ENCODE measurements around the gene KIF16B.
"Not testable (repeated sequence)": the region's sequence is repeated elsewhere in the genome, so short reads cannot be mapped to it uniquely, and the experiment has no call there.

KIF16B gene

DNA sequence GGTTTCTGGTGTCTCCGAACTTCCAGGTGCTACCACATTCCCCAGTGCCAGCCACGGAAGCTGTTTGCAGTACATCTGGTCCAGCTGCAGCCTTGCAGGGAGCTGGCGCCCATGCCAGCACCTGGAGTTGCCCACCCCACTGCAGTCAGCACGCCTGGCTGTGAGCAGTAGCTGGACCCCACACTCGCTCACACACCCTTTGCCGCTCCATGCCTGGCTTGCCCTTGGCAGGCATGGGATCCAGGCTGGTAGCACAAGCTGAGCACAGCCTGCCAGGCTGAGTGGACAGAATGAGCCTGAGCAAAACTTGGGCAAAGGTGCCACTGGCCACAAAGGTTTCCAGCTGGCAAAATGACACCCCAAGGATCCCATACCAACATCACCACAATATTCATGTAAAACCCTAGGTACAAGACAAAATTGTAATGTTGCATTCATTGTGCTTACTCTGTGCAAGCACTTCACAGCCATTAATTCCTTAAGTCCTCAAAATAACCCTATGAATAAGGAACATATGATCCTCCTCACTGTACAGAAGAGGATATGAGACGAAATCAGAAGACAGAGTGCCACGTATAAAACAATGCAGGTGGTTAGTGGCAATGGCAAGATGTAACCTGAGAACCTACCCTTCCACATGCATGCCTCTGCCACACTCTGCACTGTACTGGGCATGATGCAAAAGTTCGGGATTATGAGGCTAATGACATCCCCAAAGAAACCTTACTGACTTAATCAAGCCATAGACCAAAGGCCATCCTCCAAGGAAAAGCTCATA lies 18.3 kb downstream of the KIF16B start:
- ATAC-seq: no peak

DNA sequence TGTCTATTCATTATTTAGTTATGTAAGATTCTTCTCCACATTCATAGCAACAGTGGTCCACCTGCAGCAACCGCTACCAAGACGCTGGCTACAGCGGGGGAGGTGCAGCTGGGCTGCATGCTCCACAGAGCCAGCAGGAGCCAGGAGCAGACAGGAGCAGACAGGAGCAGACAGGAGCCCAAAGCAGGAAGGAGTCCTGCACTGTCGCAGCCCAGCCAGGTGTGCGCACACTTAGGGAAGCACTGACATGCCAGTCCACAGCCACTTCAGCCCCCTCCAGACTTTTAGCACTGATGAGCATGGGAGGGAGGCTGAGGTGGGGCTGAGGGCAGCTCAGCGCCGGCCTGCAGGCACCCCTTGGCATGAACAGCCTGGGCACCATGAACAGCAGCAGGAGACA lies 19.6 kb downstream of the KIF16B start:
- ATAC-seq: no peak

DNA sequence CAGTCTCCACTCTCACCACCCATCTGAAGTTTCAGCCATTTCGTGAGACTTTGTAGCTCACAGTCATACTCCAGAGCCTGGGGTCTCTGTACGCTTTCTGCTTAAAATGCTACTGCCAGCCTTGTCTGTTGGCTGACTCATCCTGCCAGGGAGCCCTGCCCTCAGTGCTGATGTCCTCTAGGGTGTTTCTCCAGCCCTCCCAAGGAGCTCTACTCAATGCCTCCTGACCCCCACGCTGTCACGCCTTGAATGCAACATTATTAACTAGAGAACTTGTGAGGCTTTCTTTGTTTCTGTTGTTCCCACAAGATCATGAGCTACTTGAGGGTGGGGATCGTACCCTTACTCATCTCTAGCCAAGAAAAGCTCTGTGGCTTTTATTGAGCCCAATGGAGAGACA lies 20.1 kb downstream of the KIF16B start:
- ATAC-seq: no peak

DNA sequence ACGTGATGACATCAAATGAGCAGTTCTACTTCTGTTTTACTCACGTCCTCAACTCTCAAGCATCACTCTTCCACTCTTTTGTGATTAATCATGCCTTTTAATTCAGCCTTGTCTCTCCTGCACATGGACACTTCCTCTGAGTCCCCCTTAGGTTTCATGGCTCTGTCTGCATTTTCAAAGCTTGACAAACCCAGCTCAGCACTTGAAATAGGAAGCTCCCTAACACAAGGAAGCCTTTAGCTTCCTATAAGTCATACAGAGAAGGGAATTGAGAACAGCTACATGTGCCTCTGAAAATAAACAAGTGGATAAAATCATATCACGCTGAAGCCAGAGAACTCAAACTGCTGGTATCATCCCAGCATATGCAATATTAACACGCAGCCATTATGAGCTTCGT lies 21.2 kb downstream of the KIF16B start:
- no peak for ATAC-seq

DNA sequence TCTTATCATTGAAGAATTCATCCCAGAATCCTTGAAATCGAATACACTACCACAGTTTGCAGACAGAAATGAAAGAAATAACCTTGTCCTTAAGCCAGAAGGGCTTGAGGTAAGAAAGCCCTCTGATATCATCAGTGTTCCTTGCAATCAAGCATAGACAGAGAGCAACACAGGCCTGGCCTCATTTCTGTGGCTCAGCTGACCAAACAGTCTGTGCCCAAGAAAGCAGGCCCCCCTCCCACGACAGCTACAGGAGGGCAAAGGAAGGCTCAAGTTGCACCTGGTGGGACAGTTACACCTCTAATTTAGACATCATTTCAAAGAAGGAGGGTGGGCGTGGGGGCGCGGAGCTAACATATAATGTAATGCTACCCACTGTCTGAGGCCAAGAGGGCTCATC lies 21.6 kb downstream of the KIF16B start:
- no peak for ATAC-seq

DNA sequence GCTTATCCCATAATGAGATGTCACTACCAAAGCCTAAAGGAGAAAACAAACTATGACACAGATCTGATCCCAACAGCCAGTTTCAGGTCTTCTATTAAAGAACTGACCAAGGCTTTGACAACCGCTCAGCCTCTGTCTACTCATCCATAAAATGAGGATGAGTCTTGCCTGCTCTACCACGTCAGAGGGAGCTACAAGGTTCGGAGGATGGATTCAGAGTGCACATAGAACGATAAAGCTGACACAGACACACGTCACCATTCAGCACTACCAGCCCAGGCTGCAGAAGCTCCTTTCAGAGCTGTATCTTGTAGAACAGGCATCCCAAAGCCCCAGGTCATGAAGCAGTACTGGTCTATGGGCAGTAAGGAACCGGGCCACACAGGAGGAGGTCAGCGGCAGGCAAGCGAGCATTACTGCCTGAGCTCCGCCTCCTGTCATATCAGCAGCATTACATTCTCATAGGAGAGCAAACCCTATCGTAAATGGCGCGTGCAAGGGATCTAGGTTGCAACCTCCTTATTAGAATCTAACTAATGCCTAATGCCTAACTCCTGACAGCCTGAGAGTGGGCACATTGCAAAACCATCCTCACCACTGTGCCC lies 25.1 kb downstream of the KIF16B start:
- no peak for ATAC-seq

DNA sequence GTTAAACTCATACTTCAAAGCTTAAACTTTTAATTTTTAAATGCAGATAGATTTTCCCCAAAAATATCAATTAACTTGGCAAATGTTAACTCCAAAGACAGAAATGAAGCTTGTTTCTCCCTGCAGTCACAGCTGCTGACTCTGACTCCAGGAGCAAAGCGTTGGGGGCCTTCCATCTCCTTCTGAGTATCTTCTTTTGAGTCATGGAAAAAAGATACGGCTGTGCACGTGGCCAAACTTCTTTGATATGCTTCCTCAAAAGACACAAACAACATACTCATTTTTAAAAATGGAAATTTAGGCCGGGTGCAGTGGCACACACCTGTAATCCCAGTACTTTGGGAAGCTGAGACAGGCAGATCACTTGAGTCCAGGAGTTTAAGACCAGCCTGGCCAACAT lies 28.3 kb downstream of the KIF16B start:
- ATAC-seq: no peak

DNA sequence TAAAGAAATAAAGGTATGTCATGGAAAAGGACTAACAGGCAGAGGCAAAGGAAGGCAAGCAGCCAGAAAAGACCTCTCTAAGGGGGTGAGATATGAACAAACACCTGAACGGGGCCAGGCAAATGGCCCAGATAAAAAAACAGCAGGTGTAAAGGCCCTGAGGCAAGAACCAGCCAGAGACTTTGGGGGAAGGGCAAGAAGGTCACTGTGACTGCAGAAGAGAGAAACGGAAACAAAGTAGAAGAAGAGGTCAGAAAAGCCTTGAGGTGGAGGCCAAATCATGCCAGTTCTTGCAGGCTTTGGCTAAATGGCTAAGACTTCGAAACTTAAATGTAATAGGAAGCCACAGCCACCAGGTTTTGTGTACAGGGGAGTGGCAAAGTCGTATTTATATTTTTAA lies 30.8 kb downstream of the KIF16B start:
- ATAC-seq: no peak

DNA sequence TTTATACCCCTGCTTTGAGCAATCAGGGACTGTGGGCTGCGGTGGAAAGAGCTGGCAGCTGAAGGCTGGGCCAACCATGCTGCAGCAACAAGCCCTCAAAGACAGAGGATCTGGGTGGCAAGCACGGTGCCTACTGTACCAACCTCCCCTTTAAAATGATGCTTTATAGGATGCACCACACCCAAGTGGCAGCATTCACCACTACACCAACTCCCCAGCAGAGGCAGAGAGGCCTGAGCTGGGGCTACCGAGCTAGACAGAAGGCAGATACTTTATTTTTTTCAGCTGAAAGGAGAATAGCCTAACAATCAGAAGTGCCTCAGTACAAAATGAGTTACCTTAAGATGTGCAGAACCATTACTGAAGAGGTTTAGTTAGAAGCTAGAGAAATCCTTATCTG lies 31.4 kb downstream of the KIF16B start:
- ATAC-seq: no peak

DNA sequence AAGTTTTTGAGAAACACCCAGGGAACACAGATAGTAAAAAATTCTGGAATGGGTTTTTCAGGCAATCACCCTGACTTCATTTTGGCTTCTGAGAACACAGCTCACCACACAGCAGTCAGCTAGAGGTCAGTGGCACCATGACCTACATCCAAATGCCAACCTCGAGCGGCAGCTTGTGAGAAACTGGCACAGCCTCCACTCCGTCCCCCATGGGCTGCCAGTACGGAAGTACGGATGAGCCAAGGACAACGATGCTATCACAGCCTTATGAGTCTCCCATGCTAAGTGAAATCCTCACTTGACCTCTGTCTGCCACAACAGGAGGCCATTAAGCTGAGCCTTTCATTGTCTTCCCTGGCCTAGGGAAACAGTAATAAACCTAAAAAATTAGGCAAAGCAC lies 32.0 kb downstream of the KIF16B start:
- no peak for ATAC-seq

DNA sequence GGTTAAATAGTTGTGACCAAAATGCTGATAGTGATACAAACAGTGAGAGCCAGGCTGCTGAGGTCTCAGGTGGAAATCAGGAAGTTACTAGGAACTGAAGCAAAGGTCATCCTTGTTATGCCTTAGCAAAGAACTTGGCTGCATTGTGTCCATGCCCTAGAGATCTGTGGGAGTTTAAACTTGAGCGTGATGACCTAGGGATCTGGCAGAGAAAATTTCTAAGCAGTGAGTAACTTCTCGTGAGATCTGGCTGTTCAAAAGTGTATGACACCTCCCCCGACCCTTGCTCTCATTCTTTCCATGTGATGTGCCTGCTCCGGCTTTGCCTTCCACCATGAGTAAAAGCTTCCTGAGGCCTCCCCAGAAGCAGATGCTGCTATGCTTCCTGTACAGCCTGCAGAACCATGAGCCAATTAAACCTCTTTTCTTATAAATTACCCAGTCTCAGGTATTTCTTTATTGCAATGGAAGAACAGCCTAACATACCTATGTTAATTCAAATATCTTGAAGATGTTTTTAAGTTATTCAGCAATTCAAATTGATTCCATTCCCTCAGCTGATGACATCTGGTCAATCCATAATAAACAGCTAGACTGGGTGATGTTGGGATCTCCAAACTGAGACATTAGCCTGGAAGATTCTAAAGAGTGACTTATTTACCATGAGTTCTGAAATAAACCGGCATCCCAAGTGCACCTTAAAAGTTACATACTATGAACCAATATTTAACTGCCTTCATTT lies 33.8 kb downstream of the KIF16B start:
- ATAC-seq: no peak

DNA sequence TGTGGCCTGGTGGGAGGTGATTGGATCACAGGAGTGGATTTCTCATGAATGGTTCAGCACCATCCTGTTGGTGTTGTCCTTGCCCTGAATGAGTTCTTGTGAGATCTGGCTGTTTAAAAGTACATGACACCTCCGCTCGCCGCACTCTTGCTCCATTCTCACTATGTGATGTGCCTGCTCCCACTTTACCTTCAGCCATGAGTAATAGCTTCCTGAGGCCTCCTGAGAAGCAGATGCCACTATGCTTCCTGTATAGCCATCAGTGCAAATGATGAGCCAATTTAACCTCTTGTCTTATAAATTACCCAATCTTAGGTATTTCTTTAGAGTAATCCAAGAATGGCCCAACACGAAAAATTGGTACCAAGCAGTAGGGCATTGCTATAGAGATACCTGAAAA lies 34.5 kb downstream of the KIF16B start:
- no peak for ATAC-seq

DNA sequence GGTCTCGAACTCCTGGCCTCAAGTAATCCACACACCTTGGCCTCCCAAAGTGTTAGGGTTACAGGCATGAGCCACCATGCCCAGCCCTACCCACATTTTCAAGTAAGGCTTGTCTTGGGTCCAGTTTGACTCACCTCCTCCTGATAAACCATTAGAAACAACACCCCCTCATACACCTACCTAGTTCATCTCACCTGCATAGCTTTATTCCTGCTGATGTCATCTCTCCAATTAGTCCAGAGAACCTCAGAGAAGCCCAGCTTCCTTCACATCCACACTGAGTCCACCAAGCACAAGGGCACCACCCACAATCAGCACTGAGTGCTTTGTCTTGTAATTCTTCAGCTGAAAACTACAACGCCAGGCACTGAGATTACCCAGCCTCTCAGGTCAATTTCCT lies 35.3 kb downstream of the KIF16B start:
- ATAC-seq: no peak

DNA sequence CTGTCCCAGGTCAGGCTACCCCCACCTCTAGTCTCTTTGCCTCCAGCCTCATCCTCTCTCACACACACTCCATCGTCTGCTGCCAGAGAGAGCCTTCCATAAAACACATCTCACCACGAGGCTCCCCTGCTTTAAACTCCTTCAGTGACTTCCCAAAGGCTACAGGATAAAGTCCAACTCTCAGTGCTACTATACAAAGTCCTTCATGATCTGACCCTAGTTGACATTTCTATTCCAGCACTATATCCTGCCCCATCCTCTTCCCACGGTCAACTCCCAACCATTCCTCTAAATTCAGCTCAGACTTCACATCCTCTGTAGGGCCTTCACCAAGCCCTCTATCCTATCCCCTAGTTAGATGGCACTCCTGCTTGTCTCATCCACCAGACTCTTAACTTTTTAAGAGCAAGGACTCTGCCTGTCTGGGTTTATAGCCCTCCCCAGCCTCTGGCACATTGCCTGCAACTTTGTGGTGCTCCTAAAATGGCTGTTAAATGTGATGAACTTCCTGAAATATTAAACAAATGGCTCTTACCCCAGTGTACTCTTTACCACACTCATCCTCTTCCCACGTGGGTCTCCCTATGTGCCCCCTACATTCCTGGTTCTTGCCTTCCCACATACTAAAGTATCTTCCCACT lies 36.1 kb downstream of the KIF16B start:
- ATAC-seq: no peak

DNA sequence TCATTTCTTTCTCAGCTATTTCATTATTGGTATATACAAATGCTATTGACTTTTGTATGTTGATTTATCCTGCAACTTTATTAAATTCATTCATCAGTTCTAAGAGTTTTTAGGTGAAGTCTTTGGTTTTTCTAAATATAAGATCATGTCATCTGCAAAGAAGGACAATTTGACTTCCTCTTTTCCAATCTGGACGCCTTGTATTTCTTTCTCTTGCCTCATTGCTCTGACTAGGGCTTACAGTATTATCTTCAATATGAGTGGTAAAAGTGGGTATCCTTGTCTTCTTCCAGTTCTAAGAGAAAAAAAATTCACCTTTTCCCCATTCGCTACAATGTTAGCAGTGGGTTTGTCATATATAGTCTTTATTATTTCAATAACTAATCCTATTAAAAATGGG lies 38.0 kb downstream of the KIF16B start:
- no peak for ATAC-seq

DNA sequence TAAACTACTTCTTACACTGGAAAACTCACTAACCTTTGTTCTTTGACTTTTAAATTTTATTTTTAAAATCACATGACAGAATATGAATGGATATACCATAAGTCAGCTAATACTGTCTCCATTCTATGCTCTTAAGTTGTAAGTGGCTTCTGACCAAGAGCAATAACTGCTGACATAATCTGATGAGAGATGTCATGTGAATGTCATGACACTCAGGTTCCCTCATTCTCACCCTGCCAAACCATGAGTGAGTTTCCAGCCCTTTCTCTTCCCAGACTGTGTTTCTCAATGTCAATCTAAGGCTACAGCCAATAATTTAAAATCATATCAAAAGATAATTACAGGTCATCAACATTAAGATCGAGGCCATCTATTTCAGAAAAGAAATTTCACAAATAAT lies 39.7 kb downstream of the KIF16B start:
- no peak for ATAC-seq

DNA sequence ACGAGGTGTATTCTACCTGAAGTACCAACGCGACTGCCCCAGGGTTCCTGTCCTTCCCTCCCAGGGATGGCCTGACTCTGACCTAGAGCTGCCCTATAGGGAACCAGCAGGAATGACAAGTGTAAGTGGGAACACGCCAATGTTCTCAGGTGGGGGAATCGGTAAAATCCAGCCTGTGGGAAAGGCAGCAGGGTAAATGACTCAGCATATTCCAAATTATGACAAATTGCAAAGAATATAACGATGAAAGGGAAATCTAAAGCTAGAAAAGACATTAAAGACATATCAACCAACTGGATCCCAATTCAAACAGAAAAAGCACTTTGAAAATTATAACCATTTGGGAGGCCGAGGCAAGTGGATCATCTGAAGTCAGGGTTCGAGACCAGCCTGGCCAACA lies 41.8 kb downstream of the KIF16B start:
- ATAC-seq: no peak

DNA sequence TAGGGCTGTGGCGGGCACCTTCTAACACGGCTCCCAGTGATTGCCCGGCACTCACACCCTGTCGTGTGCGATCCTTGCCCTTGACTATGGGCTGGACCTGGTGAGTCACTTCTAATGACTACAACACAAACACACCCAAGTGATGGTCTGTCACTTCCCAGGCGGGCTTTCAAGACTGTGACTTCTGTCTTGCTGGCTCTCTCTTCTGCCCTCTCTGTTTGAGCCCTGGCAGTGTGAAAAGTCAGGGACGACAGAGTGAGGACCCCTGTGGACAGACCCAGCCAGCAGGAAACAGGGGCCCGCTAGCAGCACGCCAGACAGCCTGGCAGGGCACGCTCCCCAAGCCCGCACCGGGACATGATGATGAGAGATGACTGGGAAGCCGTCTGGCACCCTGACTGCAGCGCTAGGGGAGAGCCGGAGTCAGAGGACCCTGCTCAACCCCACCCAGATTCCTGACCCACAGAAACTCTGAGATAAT lies 43.0 kb downstream of the KIF16B start:
- no peak for ATAC-seq

DNA sequence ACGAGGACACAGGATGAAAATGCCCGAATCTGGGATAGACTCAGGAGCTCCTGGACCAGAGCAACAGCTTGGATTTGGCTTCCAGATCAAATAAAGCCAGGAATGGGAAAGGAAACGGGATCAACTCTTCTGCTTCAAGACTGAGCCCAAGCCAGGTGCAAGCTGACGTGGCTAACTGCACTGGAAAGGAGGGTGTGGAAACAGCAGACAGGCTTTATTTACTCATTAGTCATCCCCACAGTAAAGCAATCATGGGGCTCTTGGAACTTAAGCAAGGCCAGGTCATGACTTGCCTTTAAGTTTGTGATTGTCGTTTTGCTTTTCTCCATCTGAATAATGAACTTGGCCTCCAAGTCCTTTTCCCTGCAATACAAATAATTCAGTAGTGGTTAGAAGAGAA lies 45.2 kb downstream of the KIF16B start:
- ATAC-seq: no peak

DNA sequence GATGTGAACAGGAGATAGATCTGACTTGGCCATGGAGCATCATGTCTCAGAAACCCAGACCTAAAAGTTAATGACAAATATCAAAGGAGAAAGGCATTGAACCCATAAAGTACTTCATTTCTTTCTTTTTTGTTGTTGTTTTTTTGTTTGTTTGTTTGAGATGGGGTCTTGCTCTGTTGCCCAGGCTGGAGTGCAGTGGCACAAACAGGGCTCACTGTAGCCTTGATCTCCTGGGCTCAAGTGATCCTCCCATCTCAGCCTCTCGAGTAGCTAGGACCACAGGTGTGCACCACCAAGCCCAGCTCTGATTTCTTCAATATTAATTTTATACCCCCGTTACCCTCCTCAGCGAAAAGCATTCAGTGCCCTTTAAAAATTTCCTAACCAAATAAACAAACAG lies 45.8 kb downstream of the KIF16B start:
- no peak for ATAC-seq

DNA sequence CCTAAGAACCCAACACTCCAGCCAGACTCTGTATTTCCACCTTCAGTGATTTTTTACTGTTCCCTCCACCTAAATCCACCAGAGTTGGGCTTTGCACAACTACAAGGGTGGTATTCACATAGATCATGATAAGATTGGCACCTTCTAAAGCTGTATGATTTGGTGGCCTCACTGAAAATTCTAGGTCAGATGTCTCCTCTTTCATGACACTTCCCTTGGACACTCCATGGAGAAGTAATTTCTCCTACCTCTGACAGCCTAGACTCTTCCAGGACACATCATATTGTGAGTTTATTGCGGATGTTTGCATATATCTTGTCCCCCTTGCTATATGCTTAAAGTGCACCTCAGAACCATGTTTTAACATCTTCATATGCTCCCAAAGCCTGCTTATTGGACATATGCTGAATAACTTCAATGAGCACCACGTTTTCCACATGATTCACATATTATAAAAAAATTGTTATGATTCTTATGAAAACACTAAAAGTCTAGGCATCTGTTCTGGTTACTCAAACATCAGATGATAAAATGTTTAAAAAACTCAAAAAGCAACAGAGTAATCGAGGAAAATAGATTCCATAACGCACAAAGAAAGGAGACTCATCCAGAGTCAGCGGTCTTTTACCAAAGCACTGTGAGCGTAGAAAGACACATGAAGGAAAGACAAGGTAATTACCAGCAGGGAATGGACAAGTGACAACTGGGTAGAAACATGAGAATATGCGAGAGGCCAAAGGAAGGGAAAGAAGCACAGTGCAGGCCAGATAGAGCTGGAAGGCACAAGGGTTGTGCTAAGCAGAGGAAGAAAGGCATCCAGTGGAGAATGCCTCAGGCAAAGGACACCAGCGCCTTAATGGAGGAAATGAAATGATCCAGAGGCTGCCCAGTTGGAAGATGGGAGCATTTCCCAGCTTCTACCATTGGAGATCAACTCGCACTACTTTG lies 46.5 kb downstream of the KIF16B start:
- no peak for ATAC-seq

DNA sequence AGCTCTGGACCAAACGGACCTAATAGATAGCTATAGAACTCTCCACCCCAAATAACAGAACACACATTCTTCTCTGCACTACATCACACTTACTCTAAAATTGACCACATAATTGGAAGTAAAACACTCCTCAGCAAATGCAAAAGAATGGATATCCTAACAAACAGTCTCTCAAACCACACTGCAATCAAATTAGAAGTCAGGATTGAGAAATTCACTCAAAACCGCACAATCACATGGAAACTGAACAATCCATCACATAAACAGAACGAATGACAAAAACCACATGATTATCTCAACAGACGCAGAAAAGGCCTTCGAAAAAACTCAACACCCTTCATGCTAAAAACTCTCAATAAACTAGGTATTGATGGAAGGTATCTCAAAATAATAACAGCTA lies 50.6 kb downstream of the KIF16B start:
- ATAC-seq: not testable (repeated sequence)

Data from activated CD4-positive, CD25-positive, alpha-beta regulatory T cell treated with anti-CD3 and anti-CD28 coated beads, Interleukin-2, amount 50 U/mL, for 24 hours (primary cell).